OCI-LY3 (cell line): ENCODE data around the gene MROH2B.

Source experiments
- EZH2phosphoT487 ChIP-seq: fragments of 200-600 bp; shearing (Covaris generic); IDR thresholded peaks from 2 replicates; pipeline ENCODE4 v1.6.1; 2018; ENCODE audit warnings: antibody characterized with exemption, mixed run types, low read depth
- TF ChIP-seq, protein P1 (sequence below): fragments of 200-600, 300-600 bp; sonication (generic); IDR thresholded peaks from 2 replicates; pipeline ENCODE4 v1.5.1; 2014; ENCODE audit warnings: antibody characterized with exemption, low read length, low read depth

DNA sequence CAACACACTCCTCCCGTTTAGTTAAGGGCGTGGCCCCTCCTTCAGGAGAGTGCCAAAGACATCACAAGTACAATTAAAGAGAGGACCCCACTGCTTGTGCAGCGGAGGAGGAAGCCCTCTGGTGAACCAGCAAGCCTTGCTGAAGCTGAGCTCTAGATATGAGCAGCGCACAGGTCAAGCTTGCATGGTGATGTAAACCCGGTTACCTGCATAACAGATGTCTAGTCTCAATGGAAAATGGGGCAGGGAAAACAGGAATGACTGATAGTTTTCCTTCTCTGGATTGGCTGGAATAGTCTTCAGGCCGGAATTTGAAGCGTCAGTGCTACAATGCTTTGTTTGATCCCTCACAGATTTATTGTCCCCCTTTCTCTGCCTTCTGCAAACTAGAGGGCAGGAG, 66.2 kb downstream of the MROH2B start:
- TF ChIP-seq, protein P1, sequence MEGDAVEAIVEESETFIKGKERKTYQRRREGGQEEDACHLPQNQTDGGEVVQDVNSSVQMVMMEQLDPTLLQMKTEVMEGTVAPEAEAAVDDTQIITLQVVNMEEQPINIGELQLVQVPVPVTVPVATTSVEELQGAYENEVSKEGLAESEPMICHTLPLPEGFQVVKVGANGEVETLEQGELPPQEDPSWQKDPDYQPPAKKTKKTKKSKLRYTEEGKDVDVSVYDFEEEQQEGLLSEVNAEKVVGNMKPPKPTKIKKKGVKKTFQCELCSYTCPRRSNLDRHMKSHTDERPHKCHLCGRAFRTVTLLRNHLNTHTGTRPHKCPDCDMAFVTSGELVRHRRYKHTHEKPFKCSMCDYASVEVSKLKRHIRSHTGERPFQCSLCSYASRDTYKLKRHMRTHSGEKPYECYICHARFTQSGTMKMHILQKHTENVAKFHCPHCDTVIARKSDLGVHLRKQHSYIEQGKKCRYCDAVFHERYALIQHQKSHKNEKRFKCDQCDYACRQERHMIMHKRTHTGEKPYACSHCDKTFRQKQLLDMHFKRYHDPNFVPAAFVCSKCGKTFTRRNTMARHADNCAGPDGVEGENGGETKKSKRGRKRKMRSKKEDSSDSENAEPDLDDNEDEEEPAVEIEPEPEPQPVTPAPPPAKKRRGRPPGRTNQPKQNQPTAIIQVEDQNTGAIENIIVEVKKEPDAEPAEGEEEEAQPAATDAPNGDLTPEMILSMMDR = no peak
- no peak for TF ChIP-seq EZH2phosphoT487
